MM.1S (cell line): ENCODE measurements around the gene GABRR1.

ENCODE experiments used
- DNase-seq: peaks from one replicate; pipeline ENCODE4 v3.0.0-alpha.2; 2015
- H2AFZ ChIP-seq: fragments of 300-600 bp; sonication (generic); 2 replicates; pipeline ENCODE4 v1.6.0; 2016; ENCODE audit warnings: antibody characterized with exemption, low read length
- H3F3A ChIP-seq: fragments of 300-600 bp; sonication (generic); 2 replicates; pipeline ENCODE4 v1.6.1; 2016; ENCODE audit warnings: mild to moderate bottlenecking, antibody characterized with exemption, low read length, moderate library complexity, mixed read lengths; ENCODE audit not compliant: insufficient read depth
- H3K27ac ChIP-seq: fragments of 300-600 bp; sonication (generic); 2 replicates; pipeline ENCODE4 v1.5.1; 2016; ENCODE audit warnings: mild to moderate bottlenecking, low read length
- H3K27me3 ChIP-seq: fragments of 300-600 bp; sonication (generic); replicated peaks from 2 replicates; pipeline ENCODE4 v1.6.0; 2016; ENCODE audit warnings: low read length; ENCODE audit not compliant: insufficient read depth
- H3K36me3 ChIP-seq: fragments of 300-600 bp; sonication (generic); replicated peaks from 2 replicates; pipeline ENCODE4 v1.6.1; 2016; ENCODE audit warnings: mild to moderate bottlenecking, low read length, mixed read lengths; ENCODE audit not compliant: insufficient read depth
- H3K4me1 ChIP-seq: fragments of 300-600 bp; sonication (generic); 2 replicates; pipeline ENCODE4 v1.6.1; 2016; ENCODE audit warnings: low read length, mixed read lengths
- H3K4me2 ChIP-seq: fragments of 300-600 bp; sonication (generic); 2 replicates; pipeline ENCODE4 v1.6.0; 2016; ENCODE audit warnings: low read depth, low read length
- H3K4me3 ChIP-seq: fragments of 300-600 bp; sonication (generic); 2 replicates; pipeline ENCODE4 v1.5.1; 2016; ENCODE audit warnings: low read length, mixed read lengths
- H3K79me2 ChIP-seq: fragments of 300-600 bp; sonication (generic); 2 replicates; pipeline ENCODE4 v1.6.1; 2016; ENCODE audit warnings: mixed run types, low read length, mixed read lengths
- H3K9ac ChIP-seq: fragments of 300-600 bp; sonication (generic); 2 replicates; pipeline ENCODE4 v1.6.1; 2016; ENCODE audit warnings: low read length, mixed read lengths
- H3K9me2 ChIP-seq: fragments of 300-600 bp; sonication (generic); replicated peaks from 2 replicates; pipeline ENCODE4 v1.6.1; 2016; ENCODE audit warnings: mild to moderate bottlenecking, low read length, mixed read lengths; ENCODE audit not compliant: insufficient read depth
- H3K9me3 ChIP-seq: fragments of 300-600 bp; sonication (generic); replicated peaks from 2 replicates; pipeline ENCODE4 v1.6.1; 2016; ENCODE audit warnings: mild to moderate bottlenecking, low read length, mixed read lengths; ENCODE audit not compliant: insufficient read depth
- H4K20me1 ChIP-seq: fragments of 300-600 bp; sonication (generic); 2 replicates; pipeline ENCODE4 v1.6.1; 2016; ENCODE audit warnings: mild to moderate bottlenecking, low read length, moderate library complexity, mixed read lengths; ENCODE audit not compliant: insufficient read depth
- CTCF ChIP-seq: fragments of 300-600 bp; sonication (generic); IDR thresholded peaks from 2 replicates; pipeline ENCODE4 v1.5.1; 2016; ENCODE audit warnings: antibody characterized with exemption, low read length, mixed read lengths
- EZH2 ChIP-seq: fragments of 300-600 bp; sonication (generic); optimal IDR thresholded peaks from 2 replicates; pipeline ENCODE3; 2017; ENCODE audit warnings: low read depth, mild to moderate bottlenecking, antibody characterized with exemption, low read length, mixed read lengths
- EZH2phosphoT487 ChIP-seq: fragments of 300-600 bp; sonication (generic); IDR thresholded peaks from 2 replicates; pipeline ENCODE4 v1.6.1; 2018; ENCODE audit warnings: antibody characterized with exemption, low read length

GABRR1 gene

GRCh38 chr6:89146718-89147700 lies 70.1 kb downstream of the GABRR1 start:
- peaks cover 21% of the 10 kb centered on the region for H3K4me1 ChIP-seq
- H2AFZ ChIP-seq, result peak overlapping the region; percentile 77
- no peaks in the 10 kb centered on the region for H3K9me2 ChIP-seq
- peaks cover 19% of the 10 kb centered on the region; the same call in 1 of the 2 replicates for H3F3A ChIP-seq
- peak; percentile 68 for DNase-seq
- H3K4me3 ChIP-seq, result peak overlapping the region; percentile 81
- H3K9ac ChIP-seq, result peak overlapping the region; percentile 98
- H3K27ac ChIP-seq, result peak overlapping the region; percentile 95
- H3K79me2 ChIP-seq, result peaks cover 67% of the 10 kb centered on the region
- no peak for TF ChIP-seq CTCF
- TF ChIP-seq EZH2, result no peak
- no peaks in the 10 kb centered on the region for H4K20me1 ChIP-seq
- no peaks in the 10 kb centered on the region for H3K9me3 ChIP-seq
- no peaks in the 10 kb centered on the region; the same call in 1 of the 2 replicates for H3K36me3 ChIP-seq
- H3K27me3 ChIP-seq, result no peaks in the 10 kb centered on the region
- H3K4me2 ChIP-seq, result peak overlapping the region; percentile 93

GRCh38 chr6:89145956-89146717 lies 71.0 kb downstream of the GABRR1 start, which contains the start of gene PM20D2:
TSS of gene PM20D2 (plus strand) at chr6:89146055. CDS start at chr6:89146145, 90 bp downstream.
- H3K36me3 ChIP-seq, result no peaks in the 10 kb centered on the region

More at GRCh38 chr6:89145956-89146717, 71.0 kb downstream of the GABRR1 start, which contains the start of gene PM20D2:
- peaks cover 18% of the 10 kb centered on the region for H3K4me1 ChIP-seq
- no peaks in the 10 kb centered on the region for H3K27me3 ChIP-seq
- peak within 1 kb of the TSS; percentile 95 for H3K27ac ChIP-seq
- H3K79me2 ChIP-seq, result peaks cover 59% of the 10 kb centered on the region
- DNase-seq, result peak; percentile 81
- no peaks in the 10 kb centered on the region for H3K9me2 ChIP-seq
- peak within 1 kb of the TSS; percentile 81 for H3K4me3 ChIP-seq
- H3F3A ChIP-seq, result peaks cover 19% of the 10 kb centered on the region; the same call in 1 of the 2 replicates
- peak within 1 kb of the TSS; percentile 98 for H3K9ac ChIP-seq
- TF ChIP-seq EZH2 (no peak), CTCF (no peak), EZH2phosphoT487 (no peak)
- H2AFZ ChIP-seq, result peak within 1 kb of the TSS; percentile 77
- no peaks in the 10 kb centered on the region for H3K9me3 ChIP-seq
- H3K4me2 ChIP-seq, result peak within 1 kb of the TSS; percentile 93
- H4K20me1 ChIP-seq, result no peaks in the 10 kb centered on the region
